Gastrocnemius medialis (tissue), 4 donors: ENCODE results near the gene CCL4L2.
"Not testable (repeated sequence)": the region's sequence is repeated elsewhere in the genome, so short reads cannot be mapped to it uniquely, and the experiment has no call there.

Experiments used
- CTCF ChIP-seq, 5 experiments: fragments of 450-650 bp in 3 of 5; fragments of 200-600 bp in 2 of 5; sonication (generic) in 2 of 5; IDR thresholded peaks in 4 of 5; conservative IDR thresholded peaks in 1 of 5; 1 replicate in 4 of 5; 2 replicates in 1 of 5; pipeline ENCODE4 v1.5.1; 2016 to 2019; ENCODE audit warnings: antibody characterized with exemption in 5 of 5, mild to moderate bottlenecking in 3 of 5, moderate library complexity in 3 of 5
- POLR2A ChIP-seq, 2 donors: fragments of 450-650 bp; IDR thresholded peaks; one replicate each; pipeline ENCODE4 v1.6.1; 2017; ENCODE audit warnings: antibody characterized with exemption in 2 of 2, mild to moderate bottlenecking in 2 of 2, moderate library complexity in 2 of 2

GRCh38 chr17:36181446-36182175, 29.3 kb upstream of the CCL4L2 start:
- not testable (repeated sequence) for TF ChIP-seq POLR2A (IDR thresholded peaks at IDR 0.05); CTCF (IDR thresholded peaks at IDR 0.05 in 4 of 5, conservative IDR thresholded peaks at IDR 0.05 in 1 of 5)
